GM06990 (cell line): Measurements from ENCODE around the gene TMEM183A.

Source experiments
- DNase-seq: peaks from one replicate; pipeline ENCODE4 v3.0.0-alpha.2; 2011; ENCODE audit not compliant: insufficient read length; ENCODE audit errors: extremely low read depth
- H3K27me3 ChIP-seq: replicated peaks from 2 replicates; pipeline ENCODE4 v1.6.0; 2011; ENCODE audit warnings: low read length; ENCODE audit not compliant: control insufficient read depth, insufficient read depth
- H3K36me3 ChIP-seq: 2 replicates; pipeline ENCODE4 v1.5.1; 2011; ENCODE audit warnings: low read length; ENCODE audit not compliant: control insufficient read depth, insufficient read depth
- H3K4me3 ChIP-seq: replicated peaks from 2 replicates; pipeline ENCODE4 v1.5.1; 2011; ENCODE audit warnings: low read depth, mild to moderate bottlenecking, control low read depth, low read length
- CTCF ChIP-seq: IDR thresholded peaks from 2 replicates; pipeline ENCODE4 v1.5.1; 2011; ENCODE audit warnings: low read length, control low read depth, mild to moderate bottlenecking, inconsistent platforms; ENCODE audit not compliant: insufficient read depth, poor library complexity, severe bottlenecking

The TMEM183A gene

GRCh38 chr1:203066965-203067364, 59.8 kb downstream of the TMEM183A start:
- Histone ChIP-seq H3K36me3 (no peaks in the 10 kb centered on the region), H3K4me3 (no peak overlapping the region), H3K27me3 (no peaks in the 10 kb centered on the region; the same call in 1 of the 2 replicates)
- TF ChIP-seq CTCF = no peak
- DNase-seq = no peak

- H3K36me3 ChIP-seq = no peaks in the 10 kb centered on the region
- DNase-seq = no peak
- no peaks in the 10 kb centered on the region; the same call in 1 of the 2 replicates for H3K27me3 ChIP-seq
- TF ChIP-seq CTCF = no peak
- H3K4me3 ChIP-seq = no peak overlapping the region
Observed at GRCh38 chr1:203069030-203069747, 62.0 kb downstream of the TMEM183A start.

GRCh38 chr1:203072002-203072602, 64.9 kb downstream of the TMEM183A start:
- H3K27me3 ChIP-seq = peaks cover 1% of the 10 kb centered on the region; the same call in 1 of the 2 replicates
- DNase-seq = no peak
- no peak overlapping the region for H3K4me3 ChIP-seq
- no peaks in the 10 kb centered on the region for H3K36me3 ChIP-seq
- TF ChIP-seq CTCF = no peak

- Histone ChIP-seq H3K27me3 (peaks cover 1% of the 10 kb centered on the region; the same call in 1 of the 2 replicates), H3K4me3 (no peak overlapping the region), H3K36me3 (no peaks in the 10 kb centered on the region)
- DNase-seq = no peak
- no peak for TF ChIP-seq CTCF
Observed at GRCh38 chr1:203072911-203073310, 65.7 kb downstream of the TMEM183A start.

- peaks cover 3% of the 10 kb centered on the region for H3K27me3 ChIP-seq
Observed at GRCh38 chr1:203073469-203073868, 66.3 kb downstream of the TMEM183A start.

More at GRCh38 chr1:203073469-203073868, 66.3 kb downstream of the TMEM183A start:
- no peak for DNase-seq
- Histone ChIP-seq H3K4me3 (no peak overlapping the region), H3K36me3 (no peaks in the 10 kb centered on the region)
- TF ChIP-seq CTCF = no peak
